NB4 (cell line): ENCODE measurements around the gene TMPRSS6.

ENCODE experiments used
- DNase-seq: peaks from one replicate; pipeline ENCODE4 v3.0.0; 2010; ENCODE audit warnings: low read depth
- H3K4me3 ChIP-seq: one replicate; pipeline ENCODE4 v1.5.1; 2011; ENCODE audit warnings: mild to moderate bottlenecking, low read depth, low read length, moderate library complexity
- MYC ChIP-seq: IDR thresholded peaks from 2 replicates; pipeline ENCODE4 v1.6.1; 2011; ENCODE audit warnings: low read depth, low read length
- POLR2A ChIP-seq: IDR thresholded peaks from 2 replicates; pipeline ENCODE4 v1.6.1; 2011; ENCODE audit warnings: mild to moderate bottlenecking; ENCODE audit not compliant: insufficient read length; ENCODE audit errors: extremely low read depth
- TF ChIP-seq, protein P1 (sequence below): IDR thresholded peaks from one replicate; pipeline ENCODE4 v1.5.1; 2012; ENCODE audit warnings: low read depth, low read length
- TF ChIP-seq, protein P2 (sequence below): IDR thresholded peaks from 2 replicates; pipeline ENCODE4 v1.6.1; 2011; ENCODE audit warnings: low read depth, low read length

Gene TMPRSS6

DNA sequence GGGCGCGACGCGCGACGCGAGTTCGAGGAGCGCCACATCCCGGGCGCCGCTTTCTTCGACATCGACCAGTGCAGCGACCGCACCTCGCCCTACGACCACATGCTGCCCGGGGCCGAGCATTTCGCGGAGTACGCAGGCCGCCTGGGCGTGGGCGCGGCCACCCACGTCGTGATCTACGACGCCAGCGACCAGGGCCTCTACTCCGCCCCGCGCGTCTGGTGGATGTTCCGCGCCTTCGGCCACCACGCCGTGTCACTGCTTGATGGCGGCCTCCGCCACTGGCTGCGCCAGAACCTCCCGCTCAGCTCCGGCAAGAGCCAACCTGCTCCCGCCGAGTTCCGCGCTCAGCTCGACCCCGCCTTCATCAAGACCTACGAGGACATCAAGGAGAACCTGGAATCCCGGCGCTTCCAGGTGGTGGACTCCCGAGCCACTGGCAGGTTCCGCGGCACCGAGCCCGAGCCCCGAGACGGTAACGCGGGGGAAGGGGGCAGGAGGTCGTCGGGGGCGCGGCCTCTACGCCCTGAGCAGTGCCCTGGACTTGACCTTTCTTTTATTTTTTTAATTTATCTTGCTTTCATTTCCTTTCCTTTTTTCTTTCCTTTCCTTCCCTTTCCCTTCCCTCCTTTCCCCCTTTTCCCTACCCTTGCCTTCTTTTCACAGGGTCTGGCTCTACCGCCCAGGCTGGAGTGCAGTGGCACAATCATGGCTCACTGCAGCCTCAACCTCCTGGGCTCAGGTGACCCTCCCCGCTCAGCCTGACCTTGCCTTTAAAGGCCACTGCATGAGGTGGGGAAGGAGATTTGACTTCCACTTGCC is 85.0 kb downstream of the TMPRSS6 start:
- TF ChIP-seq, protein P1, sequence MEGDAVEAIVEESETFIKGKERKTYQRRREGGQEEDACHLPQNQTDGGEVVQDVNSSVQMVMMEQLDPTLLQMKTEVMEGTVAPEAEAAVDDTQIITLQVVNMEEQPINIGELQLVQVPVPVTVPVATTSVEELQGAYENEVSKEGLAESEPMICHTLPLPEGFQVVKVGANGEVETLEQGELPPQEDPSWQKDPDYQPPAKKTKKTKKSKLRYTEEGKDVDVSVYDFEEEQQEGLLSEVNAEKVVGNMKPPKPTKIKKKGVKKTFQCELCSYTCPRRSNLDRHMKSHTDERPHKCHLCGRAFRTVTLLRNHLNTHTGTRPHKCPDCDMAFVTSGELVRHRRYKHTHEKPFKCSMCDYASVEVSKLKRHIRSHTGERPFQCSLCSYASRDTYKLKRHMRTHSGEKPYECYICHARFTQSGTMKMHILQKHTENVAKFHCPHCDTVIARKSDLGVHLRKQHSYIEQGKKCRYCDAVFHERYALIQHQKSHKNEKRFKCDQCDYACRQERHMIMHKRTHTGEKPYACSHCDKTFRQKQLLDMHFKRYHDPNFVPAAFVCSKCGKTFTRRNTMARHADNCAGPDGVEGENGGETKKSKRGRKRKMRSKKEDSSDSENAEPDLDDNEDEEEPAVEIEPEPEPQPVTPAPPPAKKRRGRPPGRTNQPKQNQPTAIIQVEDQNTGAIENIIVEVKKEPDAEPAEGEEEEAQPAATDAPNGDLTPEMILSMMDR: no peak
- TF ChIP-seq MYC (no peak), POLR2A (no peak)
- TF ChIP-seq, protein P2, sequence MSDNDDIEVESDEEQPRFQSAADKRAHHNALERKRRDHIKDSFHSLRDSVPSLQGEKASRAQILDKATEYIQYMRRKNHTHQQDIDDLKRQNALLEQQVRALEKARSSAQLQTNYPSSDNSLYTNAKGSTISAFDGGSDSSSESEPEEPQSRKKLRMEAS: no peak
- DNase-seq: no peak
- H3K4me3 ChIP-seq: no peak overlapping the region

DNA sequence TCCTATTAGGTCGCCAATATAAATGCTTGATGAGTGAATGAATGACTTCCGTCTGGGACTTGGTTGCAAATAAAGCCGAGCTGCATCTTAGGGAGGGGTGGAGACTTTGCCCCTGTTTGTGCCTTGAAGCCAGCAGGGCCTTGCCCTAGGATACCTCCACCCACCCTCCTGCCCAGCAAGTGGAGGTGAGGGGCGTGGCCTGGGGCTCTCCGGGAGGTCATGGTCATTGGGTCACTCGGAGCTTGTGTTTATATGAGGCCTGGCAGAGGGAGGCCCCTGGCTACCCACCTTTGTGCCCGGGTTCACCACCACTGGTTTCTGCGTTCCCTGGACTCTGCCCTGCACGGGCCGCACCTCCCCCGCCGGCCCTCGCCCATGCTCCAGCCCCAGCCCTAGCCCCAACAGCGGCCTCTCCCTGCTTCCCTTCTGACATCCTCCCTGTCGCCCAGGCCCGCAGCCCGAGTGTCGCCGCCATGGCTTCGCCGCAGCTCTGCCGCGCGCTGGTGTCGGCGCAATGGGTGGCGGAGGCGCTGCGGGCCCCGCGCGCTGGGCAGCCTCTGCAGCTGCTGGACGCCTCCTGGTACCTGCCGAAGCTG is 85.7 kb downstream of the TMPRSS6 start:
- DNase-seq: no peak
- no peak overlapping the region for H3K4me3 ChIP-seq
- TF ChIP-seq POLR2A: no peak
- TF ChIP-seq MYC: no peak
- TF ChIP-seq, protein P2: no peak
- TF ChIP-seq, protein P1: no peak

DNA sequence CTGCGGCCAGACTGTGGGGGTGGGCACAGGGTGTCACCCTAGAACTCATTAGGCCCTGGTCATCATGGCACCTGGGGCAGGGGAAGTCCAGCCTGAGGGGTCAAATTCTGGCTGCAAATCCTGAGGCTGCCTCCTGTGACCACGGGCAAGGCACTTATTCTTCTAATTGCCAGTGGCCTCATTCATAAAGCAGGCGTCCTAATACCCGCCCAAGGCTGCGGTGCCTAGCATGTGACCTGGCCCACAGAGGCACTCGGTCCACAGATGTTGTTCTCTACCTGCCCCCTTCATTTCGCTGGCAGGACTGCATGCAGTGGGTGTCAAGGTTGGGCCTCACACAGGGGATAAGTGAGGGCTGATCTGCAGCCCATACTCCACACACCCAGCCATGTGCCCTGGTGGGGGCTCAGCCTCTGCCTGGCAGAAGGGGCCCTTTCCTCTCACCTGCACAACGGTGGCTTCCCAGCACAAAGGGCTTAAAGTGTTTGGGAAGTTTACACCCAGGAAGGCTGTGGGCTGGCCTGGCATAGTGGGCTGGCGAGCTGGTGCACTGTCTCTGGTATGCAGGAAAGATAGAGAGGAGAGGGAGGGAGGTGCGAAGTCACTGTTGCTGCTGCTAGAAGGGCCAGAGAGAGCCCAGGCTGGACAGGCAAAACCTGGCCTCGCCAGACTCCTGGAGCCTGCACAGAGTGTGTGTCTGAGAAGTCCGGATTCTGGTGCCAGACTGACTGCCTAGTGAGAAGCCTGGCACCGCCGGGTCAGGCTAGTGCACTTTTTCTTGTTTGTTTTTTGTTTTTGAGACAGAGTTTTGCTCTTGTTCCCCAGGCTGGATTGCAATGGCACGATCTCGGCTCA is 86.8 kb downstream of the TMPRSS6 start:
- TF ChIP-seq POLR2A: no peak
- H3K4me3 ChIP-seq: no peak overlapping the region

DNA sequence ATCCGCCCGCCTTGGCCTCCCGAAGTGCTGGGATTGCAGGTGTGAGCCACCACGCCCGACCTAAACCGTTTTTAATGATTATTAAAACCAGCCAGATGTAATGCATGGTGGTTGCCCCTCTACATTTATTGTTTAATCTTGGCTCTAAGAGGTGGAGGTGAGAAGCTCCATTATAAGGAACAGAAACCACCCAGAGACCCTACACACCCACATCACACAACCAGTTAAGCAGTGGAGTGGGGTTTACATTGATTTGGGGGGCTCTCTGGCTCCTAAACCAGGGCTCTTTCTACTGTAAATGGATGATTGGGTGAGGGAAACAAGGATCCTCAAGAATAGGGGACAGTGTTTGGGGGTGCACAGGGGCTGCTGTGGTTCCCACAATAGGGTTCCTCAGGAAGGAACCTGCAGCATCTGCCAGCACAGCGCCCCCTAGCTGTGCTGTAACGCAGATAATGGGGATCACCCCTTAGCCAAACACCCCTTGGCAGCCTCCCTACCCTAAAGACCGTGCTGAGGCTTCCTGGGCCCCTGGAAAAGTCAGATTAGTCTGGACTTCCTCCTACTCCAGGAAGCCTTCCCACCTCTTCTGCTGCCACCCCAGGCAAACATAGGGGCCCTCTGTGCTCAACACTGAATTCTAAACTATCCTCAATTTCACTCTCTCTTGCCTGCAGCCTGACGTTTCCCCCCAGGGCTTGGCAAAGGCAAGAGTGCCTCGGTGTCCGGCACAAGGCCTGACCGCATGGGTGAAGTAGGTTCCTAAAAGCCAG is 87.6 kb downstream of the TMPRSS6 start:
- peak; percentile 74 for DNase-seq
- TF ChIP-seq, protein P1: peak; percentile 86
- TF ChIP-seq POLR2A: no peak
- no peak overlapping the region for H3K4me3 ChIP-seq

More for the DNA sequence above, 86.8 kb downstream of the TMPRSS6 start:
- DNase-seq: no peak

DNA sequence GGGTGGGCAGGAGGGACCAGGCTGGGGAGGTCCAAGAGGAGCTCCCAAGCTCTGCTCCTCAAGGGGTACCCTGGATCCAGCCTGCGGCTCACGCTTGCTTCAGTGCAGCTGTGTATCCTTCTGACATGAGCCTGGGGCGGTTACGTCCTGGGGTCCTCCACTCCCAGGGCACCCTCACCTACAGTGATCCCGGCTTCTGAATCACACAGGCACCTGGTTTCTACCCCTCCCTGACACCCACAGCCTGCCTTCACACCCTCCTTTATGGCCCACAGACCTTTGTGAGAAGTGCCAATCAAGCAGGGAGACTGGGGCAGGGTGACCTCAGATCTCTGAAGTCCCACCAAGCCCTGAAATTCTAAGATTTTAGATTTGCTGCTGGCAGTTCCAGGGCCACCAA is 88.5 kb downstream of the TMPRSS6 start:
- no peak for DNase-seq
- no peak for TF ChIP-seq MYC
- TF ChIP-seq, protein P2: no peak
- TF ChIP-seq POLR2A: no peak
- TF ChIP-seq, protein P1: no peak
- H3K4me3 ChIP-seq: peak overlapping the region; percentile 1

DNA sequence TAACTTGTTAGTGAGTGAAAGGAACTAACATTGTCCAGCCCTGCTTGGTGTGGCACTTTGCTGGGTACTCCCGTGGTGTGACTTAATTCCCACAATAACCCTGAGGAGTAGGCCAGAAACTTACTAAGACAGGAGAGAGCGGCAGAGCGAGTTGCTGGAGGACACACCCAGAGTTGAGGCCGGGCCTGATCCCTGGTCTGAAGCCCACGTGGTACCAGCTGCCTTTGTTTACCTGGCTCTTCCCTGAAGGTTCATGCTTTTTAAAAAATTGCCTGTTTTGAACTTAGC is 89.4 kb downstream of the TMPRSS6 start:
- DNase-seq: peak; percentile 64
- no peak for TF ChIP-seq MYC
- TF ChIP-seq, protein P2: peak; percentile 82; the same call in 1 of the 2 replicates
- H3K4me3 ChIP-seq: peak overlapping the region; percentile 95
